Panc1 (cell line): ENCODE measurements around the gene NRROS. TPM values are rescaled to one million over a fixed set of nuclear protein-coding genes. Genes with fewer than 3 reads are reported as not detected.

Source experiments
- ATAC-seq: fragments of 200-7000 bp; cut with Tn5 transposase; 2 replicates; pipeline ENCODE4 v1.9.1; 2020; ENCODE audit warnings: mild to moderate bottlenecking, moderate library complexity
- BruUV-seq: library from RNA; stranded (reverse); fragments of 400-500 nt; replicated peaks from 2 replicates; lab custom pipeline; 2021; lab: Mats Ljungman, UMichigan
- CTCF ChIA-PET: fragments of 300-600 bp; sonication (Branson Sonifier 250); formaldehyde crosslinking; loops from one replicate; lab custom pipeline; 2022; ENCODE audit warnings: antibody characterized with exemption; lab: Charles Lee
- POLR2A ChIA-PET: fragments of 300-600 bp; sonication (Branson Sonifier 250); formaldehyde crosslinking; loops from one replicate; lab custom pipeline; 2022; ENCODE audit warnings: antibody characterized with exemption; lab: Charles Lee
- DNase-seq: peaks from one replicate; pipeline ENCODE4 v3.0.0-alpha.2; 2010; ENCODE audit warnings: low read depth, low spot score
- H3K27ac ChIP-seq: 2 replicates; pipeline ENCODE4 v1.5.1; 2011; ENCODE audit warnings: mild to moderate bottlenecking, low read length, inconsistent platforms
- H3K27me3 ChIP-seq: fragments of 200-500 bp; sonication (Bioruptor generic); 2 replicates; pipeline ENCODE4 v1.6.0; 2014; ENCODE audit warnings: low read length, inconsistent platforms; ENCODE audit not compliant: control insufficient read depth, insufficient read depth
- H3K36me3 ChIP-seq: fragments of 200-500 bp; sonication (Bioruptor generic); 2 replicates; pipeline ENCODE4 v1.5.1; 2014; ENCODE audit warnings: inconsistent platforms, mild to moderate bottlenecking, low read length, moderate library complexity; ENCODE audit not compliant: control insufficient read depth, insufficient read depth
- H3K4me1 ChIP-seq: 2 replicates; pipeline ENCODE4 v1.5.1; 2011; ENCODE audit warnings: inconsistent platforms, mild to moderate bottlenecking, low read length, moderate library complexity; ENCODE audit not compliant: control insufficient read depth, insufficient read depth
- H3K4me3 ChIP-seq, 2 experiments: 2 replicates each; pipeline ENCODE4 v1.5.1; 2011 to 2012; ENCODE audit warnings: low read depth in 2 of 2, low read length in 2 of 2, mild to moderate bottlenecking in 2 of 2, inconsistent platforms in 1 of 2, moderate library complexity in 1 of 2
- H3K9me3 ChIP-seq: fragments of 200-500 bp; sonication (Bioruptor generic); 2 replicates; pipeline ENCODE4 v1.5.1; 2014; ENCODE audit warnings: low read depth, mild to moderate bottlenecking, inconsistent platforms, low read length, moderate library complexity; ENCODE audit not compliant: control insufficient read depth, insufficient read depth
- POLR2AphosphoS5 ChIP-seq: IDR thresholded peaks from 2 replicates; pipeline ENCODE4 v1.6.1; 2012; ENCODE audit warnings: mild to moderate bottlenecking, low read depth, low read length, moderate library complexity
- SIN3A ChIP-seq: IDR thresholded peaks from 2 replicates; pipeline ENCODE4 v1.6.1; 2012; ENCODE audit warnings: low read depth, mild to moderate bottlenecking, low read length, moderate library complexity, borderline replicate concordance; ENCODE audit not compliant: insufficient read depth
- TCF7L2 ChIP-seq: IDR thresholded peaks from 2 replicates; pipeline ENCODE4 v1.6.1; 2011; ENCODE audit warnings: mild to moderate bottlenecking, low read depth, low read length, inconsistent platforms
- in situ Hi-C: cut with HindIII; loops from 2 replicates; pipeline ENCODE4 v1.10.0; 2016; ENCODE audit warnings: low sequenced_read_pairs, low pct_unique_long_range_greater_than_20kb
- intact Hi-C: fragments of 100-400 bp; cut with micrococcal nuclease; formaldehyde crosslinking; loops from one replicate; pipeline ENCODE4 v1.10.0; 2022; ENCODE audit not compliant: unreplicated experiment
- total RNA-seq: library from RNA; stranded (reverse); gene quantifications from one replicate; pipeline ENCODE4 v1.2.1, GENCODE V29; 2021; ENCODE audit not compliant: unreplicated experiment
- TF ChIP-seq, protein P1 (sequence below), 2 experiments: IDR thresholded peaks; 2 replicates each; pipeline ENCODE4 v1.6.1; 2011 to 2012; ENCODE audit warnings: low read depth in 2 of 2, control low read depth in 1 of 2, low read length in 1 of 2, mild to moderate bottlenecking in 1 of 2, moderate library complexity in 1 of 2; ENCODE audit not compliant: insufficient read depth in 1 of 2
- TF ChIP-seq, protein P2 (sequence below): fragments of 450-650 bp; IDR thresholded peaks from 2 replicates; pipeline ENCODE4 v1.5.1; 2017; ENCODE audit warnings: mild to moderate bottlenecking

The NRROS gene
- total RNA-seq, 1 experiment from 2014 or later: 8.8 TPM

DNA sequence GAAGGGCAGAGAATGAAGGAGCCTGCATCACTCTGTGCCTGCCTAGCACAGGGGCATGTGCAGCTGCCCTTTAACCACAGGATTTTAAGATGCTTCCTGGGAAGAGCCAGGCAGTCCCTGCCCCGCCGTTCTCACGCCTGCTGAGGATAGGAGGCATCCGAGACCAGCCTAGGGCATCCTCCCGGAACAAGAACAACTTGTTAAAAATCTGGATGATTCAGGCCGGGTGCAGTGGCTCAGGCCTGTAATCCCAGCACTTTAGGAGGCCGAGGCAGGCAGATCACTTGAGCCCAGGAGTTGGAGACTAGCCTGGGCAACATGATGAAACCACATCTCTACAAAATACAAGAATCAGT lies 15.2 kb downstream of the NRROS start:
- POLR2A ChIA-PET: no interaction called here
- DNase-seq: no peak
- Histone ChIP-seq H3K27ac (no peak overlapping the region), H3K4me3 (no peak overlapping the region), H3K9me3 (no peaks in the 10 kb centered on the region), H3K36me3 (no peaks in the 10 kb centered on the region), H3K27me3 (no peaks in the 10 kb centered on the region), H3K4me1 (peaks cover 29% of the 10 kb centered on the region)
- intact Hi-C loops (no loop called here), in situ Hi-C loops (no loop called here)
- TF ChIP-seq, protein P1, sequence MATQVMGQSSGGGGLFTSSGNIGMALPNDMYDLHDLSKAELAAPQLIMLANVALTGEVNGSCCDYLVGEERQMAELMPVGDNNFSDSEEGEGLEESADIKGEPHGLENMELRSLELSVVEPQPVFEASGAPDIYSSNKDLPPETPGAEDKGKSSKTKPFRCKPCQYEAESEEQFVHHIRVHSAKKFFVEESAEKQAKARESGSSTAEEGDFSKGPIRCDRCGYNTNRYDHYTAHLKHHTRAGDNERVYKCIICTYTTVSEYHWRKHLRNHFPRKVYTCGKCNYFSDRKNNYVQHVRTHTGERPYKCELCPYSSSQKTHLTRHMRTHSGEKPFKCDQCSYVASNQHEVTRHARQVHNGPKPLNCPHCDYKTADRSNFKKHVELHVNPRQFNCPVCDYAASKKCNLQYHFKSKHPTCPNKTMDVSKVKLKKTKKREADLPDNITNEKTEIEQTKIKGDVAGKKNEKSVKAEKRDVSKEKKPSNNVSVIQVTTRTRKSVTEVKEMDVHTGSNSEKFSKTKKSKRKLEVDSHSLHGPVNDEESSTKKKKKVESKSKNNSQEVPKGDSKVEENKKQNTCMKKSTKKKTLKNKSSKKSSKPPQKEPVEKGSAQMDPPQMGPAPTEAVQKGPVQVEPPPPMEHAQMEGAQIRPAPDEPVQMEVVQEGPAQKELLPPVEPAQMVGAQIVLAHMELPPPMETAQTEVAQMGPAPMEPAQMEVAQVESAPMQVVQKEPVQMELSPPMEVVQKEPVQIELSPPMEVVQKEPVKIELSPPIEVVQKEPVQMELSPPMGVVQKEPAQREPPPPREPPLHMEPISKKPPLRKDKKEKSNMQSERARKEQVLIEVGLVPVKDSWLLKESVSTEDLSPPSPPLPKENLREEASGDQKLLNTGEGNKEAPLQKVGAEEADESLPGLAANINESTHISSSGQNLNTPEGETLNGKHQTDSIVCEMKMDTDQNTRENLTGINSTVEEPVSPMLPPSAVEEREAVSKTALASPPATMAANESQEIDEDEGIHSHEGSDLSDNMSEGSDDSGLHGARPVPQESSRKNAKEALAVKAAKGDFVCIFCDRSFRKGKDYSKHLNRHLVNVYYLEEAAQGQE (IDR thresholded peaks at IDR 0.05; ENCODE audit: insufficient read depth in 1 of 2, low read depth in 2 of 2, low read length in 1 of 2): no peak
- TF ChIP-seq POLR2AphosphoS5 (no peak), SIN3A (no peak)
- no TSS peak for BruUV-seq
- no peak for ATAC-seq
- CTCF ChIA-PET: no interaction called here

DNA sequence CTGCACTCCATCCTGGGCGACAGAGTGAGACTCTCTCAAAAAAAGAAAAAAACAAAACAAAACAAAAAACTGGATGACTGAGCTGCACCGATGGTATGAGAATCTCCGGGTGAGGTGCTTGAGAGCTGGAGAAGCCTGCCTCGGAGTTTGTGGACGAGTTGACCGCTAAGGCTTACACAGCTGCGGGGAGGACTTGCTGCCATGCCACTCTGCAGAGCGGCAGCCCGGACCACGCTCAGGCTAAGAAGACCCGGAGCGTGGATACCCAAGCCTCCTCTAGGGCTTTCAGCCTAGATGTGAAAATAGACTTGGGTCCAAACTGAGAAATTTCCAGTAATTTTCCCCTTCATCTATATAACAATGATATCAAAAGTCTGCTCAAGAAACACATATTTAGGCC lies 16.0 kb downstream of the NRROS start:
- TF ChIP-seq TCF7L2: no peak
- TF ChIP-seq, protein P2, sequence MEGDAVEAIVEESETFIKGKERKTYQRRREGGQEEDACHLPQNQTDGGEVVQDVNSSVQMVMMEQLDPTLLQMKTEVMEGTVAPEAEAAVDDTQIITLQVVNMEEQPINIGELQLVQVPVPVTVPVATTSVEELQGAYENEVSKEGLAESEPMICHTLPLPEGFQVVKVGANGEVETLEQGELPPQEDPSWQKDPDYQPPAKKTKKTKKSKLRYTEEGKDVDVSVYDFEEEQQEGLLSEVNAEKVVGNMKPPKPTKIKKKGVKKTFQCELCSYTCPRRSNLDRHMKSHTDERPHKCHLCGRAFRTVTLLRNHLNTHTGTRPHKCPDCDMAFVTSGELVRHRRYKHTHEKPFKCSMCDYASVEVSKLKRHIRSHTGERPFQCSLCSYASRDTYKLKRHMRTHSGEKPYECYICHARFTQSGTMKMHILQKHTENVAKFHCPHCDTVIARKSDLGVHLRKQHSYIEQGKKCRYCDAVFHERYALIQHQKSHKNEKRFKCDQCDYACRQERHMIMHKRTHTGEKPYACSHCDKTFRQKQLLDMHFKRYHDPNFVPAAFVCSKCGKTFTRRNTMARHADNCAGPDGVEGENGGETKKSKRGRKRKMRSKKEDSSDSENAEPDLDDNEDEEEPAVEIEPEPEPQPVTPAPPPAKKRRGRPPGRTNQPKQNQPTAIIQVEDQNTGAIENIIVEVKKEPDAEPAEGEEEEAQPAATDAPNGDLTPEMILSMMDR: no peak
- TF ChIP-seq, protein P1 (IDR thresholded peaks at IDR 0.05; ENCODE audit: insufficient read depth in 1 of 2, low read depth in 2 of 2, low read length in 1 of 2): no peak
- TF ChIP-seq POLR2AphosphoS5: no peak
- no peak for TF ChIP-seq SIN3A
- ATAC-seq (no peak), DNase-seq (no peak)
- BruUV-seq: no TSS peak
- in situ Hi-C loops: no loop called here
- Histone ChIP-seq H3K4me3 (no peak overlapping the region), H3K4me1 (peaks cover 21% of the 10 kb centered on the region), H3K36me3 (no peaks in the 10 kb centered on the region), H3K27ac (no peak overlapping the region), H3K9me3 (no peaks in the 10 kb centered on the region), H3K27me3 (no peaks in the 10 kb centered on the region)
- CTCF ChIA-PET: no interaction called here
- intact Hi-C loops: no loop called here
- POLR2A ChIA-PET: no interaction called here
